ENCODE measurements around the gene NRXN3. TPM values are rescaled to one million over a fixed set of nuclear protein-coding genes. Genes with fewer than 3 reads are reported as not detected.

The NRXN3 gene
- total RNA-seq, 1 experiment from 2014 or later = not detected

DNA sequence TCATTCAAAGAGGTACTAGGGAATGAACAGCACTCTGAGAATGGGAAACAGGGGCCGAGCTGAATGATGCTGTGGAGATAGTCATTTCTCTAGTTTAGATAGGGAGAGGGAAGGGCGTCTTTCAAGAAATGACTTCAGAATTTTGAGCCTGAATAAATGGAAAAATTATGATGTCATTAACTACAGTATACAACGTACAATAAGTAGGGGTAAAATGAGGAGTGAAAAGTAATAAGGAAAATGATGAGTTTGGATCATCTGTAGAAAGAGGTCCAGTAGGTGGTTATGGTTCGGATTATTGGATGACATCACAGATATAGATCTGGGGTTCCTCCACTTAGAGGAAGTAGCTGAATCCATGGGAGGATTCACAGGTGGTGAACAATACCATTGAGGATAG lies 1081.1 kb downstream of the NRXN3 start:
- TF ChIP-seq, protein P1, sequence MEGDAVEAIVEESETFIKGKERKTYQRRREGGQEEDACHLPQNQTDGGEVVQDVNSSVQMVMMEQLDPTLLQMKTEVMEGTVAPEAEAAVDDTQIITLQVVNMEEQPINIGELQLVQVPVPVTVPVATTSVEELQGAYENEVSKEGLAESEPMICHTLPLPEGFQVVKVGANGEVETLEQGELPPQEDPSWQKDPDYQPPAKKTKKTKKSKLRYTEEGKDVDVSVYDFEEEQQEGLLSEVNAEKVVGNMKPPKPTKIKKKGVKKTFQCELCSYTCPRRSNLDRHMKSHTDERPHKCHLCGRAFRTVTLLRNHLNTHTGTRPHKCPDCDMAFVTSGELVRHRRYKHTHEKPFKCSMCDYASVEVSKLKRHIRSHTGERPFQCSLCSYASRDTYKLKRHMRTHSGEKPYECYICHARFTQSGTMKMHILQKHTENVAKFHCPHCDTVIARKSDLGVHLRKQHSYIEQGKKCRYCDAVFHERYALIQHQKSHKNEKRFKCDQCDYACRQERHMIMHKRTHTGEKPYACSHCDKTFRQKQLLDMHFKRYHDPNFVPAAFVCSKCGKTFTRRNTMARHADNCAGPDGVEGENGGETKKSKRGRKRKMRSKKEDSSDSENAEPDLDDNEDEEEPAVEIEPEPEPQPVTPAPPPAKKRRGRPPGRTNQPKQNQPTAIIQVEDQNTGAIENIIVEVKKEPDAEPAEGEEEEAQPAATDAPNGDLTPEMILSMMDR (conservative IDR thresholded peaks at IDR 0.05) = no peak
- TF ChIP-seq EZH2 (IDR thresholded peaks at IDR 0.05; ENCODE audit: low read depth) = no peak
- intact Hi-C loops (cut with micrococcal nuclease; ENCODE audit: unreplicated experiment) = no loop called here
- CTCF ChIA-PET = no interaction called here

DNA sequence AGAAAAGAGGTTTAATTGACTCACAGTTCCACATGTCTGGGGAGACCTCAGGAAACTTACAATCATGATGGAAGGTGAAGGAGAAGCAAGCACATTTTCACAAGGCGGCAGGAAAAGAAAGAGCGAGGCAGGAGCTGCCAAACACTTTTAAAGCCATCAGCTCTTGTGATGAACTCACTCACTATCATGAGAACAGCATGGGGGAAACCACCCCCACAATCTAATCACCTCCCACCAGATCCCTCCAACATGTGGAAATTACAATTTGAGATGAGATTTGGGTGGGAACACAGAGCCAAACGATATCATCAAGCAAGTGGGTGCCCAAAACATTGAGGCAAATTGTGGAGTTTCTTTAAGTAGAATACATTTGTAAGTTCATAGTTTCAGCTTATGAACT lies 1083.4 kb downstream of the NRXN3 start:
- Histone ChIP-seq H3K79me2 (ENCODE audit: low read depth) (no peaks in the 10 kb centered on the region), H3K27me3 (ENCODE audit: insufficient read depth, low read depth) (no peaks in the 10 kb centered on the region), H3K4me1 (replicated peaks; ENCODE audit: insufficient read depth) (no peaks in the 10 kb centered on the region), H3K9me3 (ENCODE audit: insufficient read depth, low read depth) (no peaks in the 10 kb centered on the region), H4K20me1 (ENCODE audit: insufficient read depth) (no peaks in the 10 kb centered on the region), H3K4me3 (no peak overlapping the region), H3K27ac (no peak overlapping the region), H2AFZ (no peak overlapping the region), H3K4me2 (no peak overlapping the region), H3K9me2 (ENCODE audit: insufficient read depth) (no peaks in the 10 kb centered on the region), H3F3A (ENCODE audit: insufficient read depth, low read depth) (no peaks in the 10 kb centered on the region), H3K36me3 (ENCODE audit: low read depth) (no peaks in the 10 kb centered on the region)
- no peak for TF ChIP-seq EZH2 (IDR thresholded peaks at IDR 0.05; ENCODE audit: low read depth)
- TF ChIP-seq, protein P1 (conservative IDR thresholded peaks at IDR 0.05) = no peak
- CTCF ChIA-PET = no interaction called here
- DNase-seq = no peak
- intact Hi-C loops (cut with micrococcal nuclease; ENCODE audit: unreplicated experiment) = no loop called here
- POLR2A ChIA-PET (ENCODE audit: unreplicated experiment) = no interaction called here
- BruUV-seq (replicated peaks) = no TSS peak

More for the DNA sequence above, 1081.1 kb downstream of the NRXN3 start:
- Histone ChIP-seq H3K9me2 (ENCODE audit: insufficient read depth) (no peaks in the 10 kb centered on the region), H3K4me2 (no peak overlapping the region), H3K9me3 (ENCODE audit: insufficient read depth, low read depth) (no peaks in the 10 kb centered on the region), H3K27me3 (ENCODE audit: insufficient read depth, low read depth) (no peaks in the 10 kb centered on the region), H2AFZ (no peak overlapping the region), H3K36me3 (ENCODE audit: low read depth) (no peaks in the 10 kb centered on the region), H3K4me3 (no peak overlapping the region), H3K79me2 (ENCODE audit: low read depth) (no peaks in the 10 kb centered on the region), H3K4me1 (replicated peaks; ENCODE audit: insufficient read depth) (no peaks in the 10 kb centered on the region), H4K20me1 (ENCODE audit: insufficient read depth) (no peaks in the 10 kb centered on the region), H3F3A (ENCODE audit: insufficient read depth, low read depth) (no peaks in the 10 kb centered on the region), H3K27ac (no peak overlapping the region)
- no TSS peak for BruUV-seq (replicated peaks)
- POLR2A ChIA-PET (ENCODE audit: unreplicated experiment) = no interaction called here
- DNase-seq = no peak

DNA sequence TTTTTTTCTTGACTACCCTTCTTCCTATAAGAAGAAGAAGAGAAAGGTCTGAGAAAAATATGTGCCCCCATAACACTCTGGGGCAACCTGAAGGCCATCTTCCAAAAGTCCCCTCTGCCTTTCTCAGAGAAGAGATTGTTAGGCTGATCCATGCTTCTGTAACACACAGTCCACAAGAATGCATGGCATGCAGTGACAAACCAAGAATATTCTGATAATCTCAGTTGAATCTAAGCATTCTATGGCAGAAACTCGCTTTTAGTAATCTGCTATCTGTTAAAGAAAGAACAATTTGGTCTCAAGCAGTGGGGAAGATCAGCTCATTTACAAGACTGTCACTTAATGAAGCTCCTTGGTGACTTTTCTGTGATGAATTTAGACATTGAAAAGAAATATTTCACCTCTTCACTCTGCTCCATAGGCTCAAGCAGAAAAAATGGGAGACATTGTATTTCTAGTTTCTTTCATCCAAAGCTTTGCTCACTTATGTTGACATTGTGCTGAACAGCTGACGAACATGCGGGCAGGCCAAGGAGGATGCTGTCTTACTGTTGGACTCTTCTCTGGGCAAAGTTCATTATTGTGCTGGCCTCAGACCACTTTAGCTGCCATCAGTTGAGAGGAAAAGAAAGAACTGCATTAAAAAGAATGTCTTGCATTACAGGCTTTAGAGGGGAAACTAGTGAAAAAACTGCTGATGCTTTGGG lies 1084.0 kb downstream of the NRXN3 start:
- Histone ChIP-seq H4K20me1 (ENCODE audit: insufficient read depth) (no peaks in the 10 kb centered on the region), H3K9me2 (ENCODE audit: insufficient read depth) (no peaks in the 10 kb centered on the region), H3K36me3 (ENCODE audit: low read depth) (no peaks in the 10 kb centered on the region), H3K4me2 (no peak overlapping the region), H3K4me3 (no peak overlapping the region), H3K4me1 (replicated peaks; ENCODE audit: insufficient read depth) (no peaks in the 10 kb centered on the region), H3K9me3 (ENCODE audit: insufficient read depth, low read depth) (no peaks in the 10 kb centered on the region), H3F3A (ENCODE audit: insufficient read depth, low read depth) (no peaks in the 10 kb centered on the region), H3K27ac (no peak overlapping the region), H3K79me2 (ENCODE audit: low read depth) (no peaks in the 10 kb centered on the region), H3K27me3 (ENCODE audit: insufficient read depth, low read depth) (no peaks in the 10 kb centered on the region), H2AFZ (no peak overlapping the region)
- intact Hi-C loops (cut with micrococcal nuclease; ENCODE audit: unreplicated experiment) = no loop called here
- TF ChIP-seq, protein P1 (conservative IDR thresholded peaks at IDR 0.05) = no peak
- TF ChIP-seq EZH2 (IDR thresholded peaks at IDR 0.05; ENCODE audit: low read depth) = no peak
- CTCF ChIA-PET = no interaction called here
- POLR2A ChIA-PET (ENCODE audit: unreplicated experiment) = no interaction called here
- no TSS peak for BruUV-seq (replicated peaks)
- DNase-seq = no peak

Measured in PC-9 (cell line).